Mucosa of gallbladder (tissue), 1 donor: Measurements from ENCODE around the gene IGFL4. TPM values are rescaled to one million over a fixed set of nuclear protein-coding genes. Genes with fewer than 3 reads are reported as not detected.

Source experiments
- DNase-seq: peaks from one replicate; pipeline ENCODE4 v3.0.0-alpha.2; 2020; ENCODE audit warnings: low spot score
- total RNA-seq: library from RNA; stranded (reverse); gene quantifications from one replicate; pipeline ENCODE4 v1.2.1, GENCODE V29; 2021
- donor health status: DM: no; HTN: no; CAD: no.

The IGFL4 gene
- total RNA-seq, 1 donor from 2014 or later: not detected

DNA sequence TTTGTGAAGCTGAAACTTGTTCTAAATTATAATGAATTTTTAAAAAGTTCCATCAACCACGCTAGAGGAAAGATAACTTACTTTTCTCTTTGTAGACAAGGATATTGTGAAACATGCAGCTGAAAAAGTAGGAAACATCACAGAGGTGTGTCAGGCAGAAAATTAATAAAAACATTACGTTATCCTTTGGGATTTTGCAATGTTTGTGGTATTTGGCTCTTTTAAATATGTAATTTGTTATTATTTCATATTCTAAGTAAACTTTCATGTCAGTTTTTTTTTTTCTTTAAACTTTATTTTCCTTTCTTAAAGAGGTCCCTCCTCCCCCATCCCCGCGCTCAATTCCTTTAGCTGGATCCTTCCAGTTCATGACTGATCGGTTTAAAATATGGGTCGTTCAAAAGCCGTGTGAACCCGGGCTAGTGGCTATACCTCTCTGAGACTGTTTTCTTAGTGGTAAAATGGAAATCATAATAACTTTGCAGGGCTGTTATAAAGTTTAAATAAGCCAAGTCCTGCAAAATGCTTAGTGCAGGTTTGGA, 46.3 kb downstream of the IGFL4 start:
- no peak for DNase-seq

- DNase-seq: no peak
These were observed 50.6 kb downstream of the IGFL4 start for GRCh38 chr19:45990113-45990728.

Other genes starting within 250 kb of the IGFL4 start
- gene DMWD, start 248.2 kb downstream of the IGFL4 start, total RNA-seq: 66.0 TPM
- 0.09 TPM for gene RSPH6A, start 225.7 kb downstream of the IGFL4 start, total RNA-seq
- 72.6 TPM for gene SYMPK, start 177.9 kb downstream of the IGFL4 start, total RNA-seq
- gene FOXA3, start 176.7 kb downstream of the IGFL4 start, total RNA-seq: 10.1 TPM
- 44.4 TPM for gene IRF2BP1, start 154.9 kb downstream of the IGFL4 start, total RNA-seq
- gene MYPOP, start 138.4 kb downstream of the IGFL4 start, total RNA-seq: 13.0 TPM
- gene NANOS2, start 126.2 kb downstream of the IGFL4 start, total RNA-seq: not detected
- 3.1 TPM for gene NOVA2, start 67.1 kb downstream of the IGFL4 start, total RNA-seq
- gene CCDC61, start 45.5 kb downstream of the IGFL4 start, total RNA-seq: 24.1 TPM
- gene PGLYRP1, start 17.9 kb downstream of the IGFL4 start, total RNA-seq: not detected
- gene IGFL3, start 83.7 kb upstream of the IGFL4 start, total RNA-seq: not detected
- gene IGFL2, start 107.2 kb upstream of the IGFL4 start, total RNA-seq: not detected
- not detected for gene IGFL1, start 188.7 kb upstream of the IGFL4 start, total RNA-seq